GM23338 (cell line): Measurements from ENCODE around the gene PPP1CA. TPM values are rescaled to one million over a fixed set of nuclear protein-coding genes. Genes with fewer than 3 reads are reported as not detected.
A peak's percentile ranks its signal among the peaks of the same experiment; 100 is the strongest.

Experiments
- ATAC-seq: fragments of 200-7000 bp; cut with Tn5 transposase; 3 replicates; pipeline ENCODE4 v1.9.1; 2020
- DNase-seq: peaks from one replicate; pipeline ENCODE4 v3.0.0-alpha.2; 2015; ENCODE audit warnings: low spot score
- H2AFZ ChIP-seq: fragments of 200-600 bp; sonication (generic); 2 replicates; pipeline ENCODE4 v1.8.0; 2016; ENCODE audit warnings: antibody characterized with exemption, mild to moderate bottlenecking, moderate library complexity
- H3F3A ChIP-seq: fragments of 200-600 bp; sonication (generic); replicated peaks from 2 replicates; pipeline ENCODE4 v1.8.0; 2017; ENCODE audit warnings: antibody characterized with exemption, mixed run types, low read depth
- H3K27ac ChIP-seq: fragments of 200-600 bp; sonication (generic); 2 replicates; pipeline ENCODE4 v1.6.1; 2016; ENCODE audit warnings: low read depth
- H3K27me3 ChIP-seq: fragments of 200-600 bp; sonication (generic); 2 replicates; pipeline ENCODE4 v1.8.0; 2016; ENCODE audit warnings: mild to moderate bottlenecking, mixed run types, moderate library complexity; ENCODE audit not compliant: insufficient read depth
- H3K36me3 ChIP-seq: fragments of 200-600 bp; sonication (generic); 2 replicates; pipeline ENCODE4 v1.8.0; 2016; ENCODE audit warnings: mild to moderate bottlenecking; ENCODE audit not compliant: insufficient read depth
- H3K4me1 ChIP-seq: fragments of 200-600 bp; sonication (generic); 2 replicates; pipeline ENCODE4 v1.8.0; 2016; ENCODE audit warnings: mild to moderate bottlenecking, moderate library complexity; ENCODE audit not compliant: insufficient read depth
- H3K4me2 ChIP-seq: fragments of 200-600 bp; sonication (generic); 2 replicates; pipeline ENCODE4 v1.7.1; 2017; ENCODE audit warnings: mixed run types
- H3K4me3 ChIP-seq: fragments of 200-600 bp; sonication (generic); 2 replicates; pipeline ENCODE4 v1.6.1; 2016; ENCODE audit warnings: mixed run types
- H3K79me2 ChIP-seq: fragments of 200-600 bp; sonication (generic); replicated peaks from 2 replicates; pipeline ENCODE4 v1.8.0; 2017; ENCODE audit warnings: mild to moderate bottlenecking; ENCODE audit not compliant: insufficient read depth
- H3K9me2 ChIP-seq: fragments of 200-600 bp; sonication (generic); 2 replicates; pipeline ENCODE4 v1.8.0; 2017; ENCODE audit not compliant: insufficient read depth
- H4K20me1 ChIP-seq: fragments of 200-600 bp; sonication (generic); replicated peaks from 2 replicates; pipeline ENCODE4 v1.8.0; 2017; ENCODE audit warnings: mild to moderate bottlenecking; ENCODE audit not compliant: insufficient read depth
- H3K27ac Mint-ChIP-seq: 2 replicates; pipeline ENCODE4 v1.8.0; 2020; ENCODE audit warnings: inconsistent platforms, mild to moderate bottlenecking, moderate library complexity, mixed read lengths
- H3K27me3 Mint-ChIP-seq: 3 replicates; pipeline ENCODE4 v1.8.0; 2022; ENCODE audit warnings: low read depth, mild to moderate bottlenecking, moderate library complexity, mixed read lengths, inconsistent platforms; ENCODE audit not compliant: insufficient read depth, poor library complexity
- H3K36me3 Mint-ChIP-seq: 3 replicates; pipeline ENCODE4 v1.8.0; 2021; ENCODE audit warnings: low read depth, mild to moderate bottlenecking, inconsistent platforms, moderate library complexity, mixed read lengths
- H3K4me1 Mint-ChIP-seq: 3 replicates; pipeline ENCODE4 v1.8.0; 2020; ENCODE audit warnings: mild to moderate bottlenecking, inconsistent platforms, mixed read lengths
- H3K4me3 Mint-ChIP-seq: 3 replicates; pipeline ENCODE4 v1.8.0; 2021; ENCODE audit warnings: moderate library complexity, mild to moderate bottlenecking, inconsistent platforms, mixed read lengths
- H3K9me3 Mint-ChIP-seq: 3 replicates; pipeline ENCODE4 v1.8.0; 2020; ENCODE audit warnings: moderate library complexity, mild to moderate bottlenecking, inconsistent platforms, mixed read lengths
- CREB1 ChIP-seq: fragments of 250-450 bp; sonication (Bioruptor Pico); IDR thresholded peaks from 2 replicates; pipeline ENCODE4 v1.5.0; 2020; ENCODE audit warnings: low read depth, mild to moderate bottlenecking, moderate library complexity
- EZH2 ChIP-seq: fragments of 200-600 bp; sonication (generic); IDR thresholded peaks from one replicate; pipeline ENCODE4 v1.8.0; 2017; ENCODE audit warnings: antibody characterized with exemption, mild to moderate bottlenecking, low read depth; ENCODE audit not compliant: unreplicated experiment
- EZH2phosphoT487 ChIP-seq: fragments of 200-600 bp; sonication (generic); IDR thresholded peaks from one replicate; pipeline ENCODE4 v1.8.1; 2018; ENCODE audit warnings: antibody characterized with exemption; ENCODE audit not compliant: unreplicated experiment
- JUNB ChIP-seq: IDR thresholded peaks from one replicate; pipeline ENCODE4 v1.6.1; 2016; ENCODE audit warnings: antibody characterized with exemption; ENCODE audit not compliant: unreplicated experiment
- NANOG ChIP-seq: IDR thresholded peaks from 2 replicates; pipeline ENCODE4 v1.6.1; 2016; ENCODE audit warnings: antibody characterized with exemption, borderline replicate concordance
- POLR2AphosphoS5 ChIP-seq: IDR thresholded peaks from 2 replicates; pipeline ENCODE4 v1.6.1; 2016; ENCODE audit warnings: antibody characterized with exemption, low read depth
- STAT1 ChIP-seq: IDR thresholded peaks from one replicate; pipeline ENCODE4 v1.6.1; 2016; ENCODE audit warnings: antibody characterized with exemption; ENCODE audit not compliant: unreplicated experiment
- ZNF114 ChIP-seq: fragments of 250-450 bp; sonication (Bioruptor Pico); IDR thresholded peaks from 2 replicates; pipeline ENCODE4 v1.5.0; 2020; ENCODE audit warnings: mild to moderate bottlenecking, moderate library complexity
- ZNF331 ChIP-seq: fragments of 250-450 bp; sonication (Bioruptor Pico); IDR thresholded peaks from 2 replicates; pipeline ENCODE4 v1.5.0; 2020; ENCODE audit warnings: low read depth, mild to moderate bottlenecking, moderate library complexity
- polyA plus RNA-seq: library from polyadenylated mRNA; unstranded; fragments of >200 nt; fragmentation: Nextera tagmentation; extraction: Ambion mirVana; gene quantifications from 2 replicates; pipeline ENCODE4 v1.2.1, GENCODE V29; 2016
- total RNA-seq: library from RNA; depleted of rRNA; stranded (reverse); fragments of >200 nt; shearing (Covaris generic); gene quantifications from 2 replicates; pipeline ENCODE4 v1.2.3, GENCODE V29; 2014
- TF ChIP-seq, protein P1 (sequence below), 2 experiments: fragments of 200-600 bp in 1 of 2; sonication (generic) in 1 of 2; conservative IDR thresholded peaks; 2 replicates each; pipeline versions ENCODE4 v1.5.1 to v1.6.1; 2016 to 2017; ENCODE audit warnings: antibody characterized with exemption in 2 of 2, low read depth in 2 of 2, mild to moderate bottlenecking in 2 of 2, moderate library complexity in 1 of 2
- TF ChIP-seq, protein P2 (sequence below): IDR thresholded peaks from 2 replicates; pipeline ENCODE4 v1.6.1; 2016; ENCODE audit warnings: antibody characterized with exemption
- TF ChIP-seq, protein P3 (sequence below): IDR thresholded peaks from one replicate; pipeline ENCODE4 v1.6.1; 2018; ENCODE audit warnings: antibody characterized with exemption; ENCODE audit not compliant: unreplicated experiment

The PPP1CA gene
- total and polyA plus RNA-seq, 2 experiments from 2014 or later = 217 to 237 TPM

DNA sequence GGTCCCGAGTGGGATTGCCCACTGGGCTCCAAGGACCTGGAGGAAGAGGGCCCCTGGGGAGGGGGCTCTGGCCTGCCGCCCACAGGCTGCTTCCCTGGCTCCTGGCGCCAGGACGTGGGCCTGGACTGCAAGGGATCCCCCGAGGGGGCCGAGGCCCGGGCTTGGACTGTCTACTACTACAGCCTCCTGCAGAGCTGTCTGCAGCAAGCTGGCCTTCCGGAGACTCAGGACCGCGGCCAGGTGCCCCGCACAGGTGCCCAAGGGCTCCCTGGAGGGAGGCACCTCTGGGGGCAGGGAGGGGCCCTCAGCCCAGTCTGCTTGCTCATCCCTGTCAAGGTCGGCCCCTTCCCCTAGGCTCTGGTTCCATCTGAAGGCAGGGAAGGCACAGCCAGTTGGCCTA lies 15.8 kb upstream of the PPP1CA start:
- no peak for DNase-seq
- no peak overlapping the region for H3K27ac Mint-ChIP-seq

DNA sequence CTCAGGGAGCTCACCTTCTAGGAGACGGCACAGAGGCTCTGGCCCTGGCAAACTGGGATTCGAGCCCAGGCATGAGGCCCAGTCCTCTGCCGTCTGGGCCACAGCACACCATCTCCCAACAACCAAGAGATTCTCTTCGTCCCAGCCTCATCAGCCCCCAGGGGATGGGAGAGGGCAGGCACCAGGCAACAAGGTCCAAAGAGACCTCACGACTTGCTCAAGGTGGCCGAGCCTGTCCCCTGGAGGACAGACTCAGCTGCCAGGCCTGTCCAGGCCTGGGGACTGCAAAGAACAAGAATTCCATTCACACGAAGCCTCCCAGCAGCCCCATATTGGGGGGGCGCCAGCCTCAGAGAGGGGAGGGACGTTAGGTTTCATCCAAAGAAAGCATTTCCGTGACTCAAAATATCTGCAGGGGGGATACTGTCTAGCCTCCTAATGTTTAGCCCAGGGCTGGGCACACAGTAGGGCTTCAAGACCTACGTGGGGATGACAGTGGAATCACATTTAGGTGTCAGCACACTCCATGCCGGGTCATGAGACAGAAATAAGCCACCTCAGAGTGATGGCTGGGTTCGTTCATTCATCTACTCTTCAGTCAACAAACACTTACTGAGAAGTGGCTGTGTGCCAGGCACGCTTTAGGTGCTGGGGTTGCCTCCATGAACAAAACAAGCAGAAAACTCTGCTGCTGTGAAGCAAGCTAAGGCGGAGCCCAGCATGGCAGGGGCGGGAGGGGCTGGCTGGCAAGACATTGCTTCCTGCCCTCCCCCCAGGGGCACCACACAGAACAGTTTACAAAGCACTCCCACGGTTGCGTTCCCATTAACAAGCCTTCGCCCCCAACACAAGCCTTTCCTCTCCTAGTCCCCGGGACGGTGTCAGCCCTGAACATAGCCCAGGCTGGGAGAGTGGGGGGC lies 15.0 kb upstream of the PPP1CA start:
- Histone ChIP-seq H3K79me2 (no peaks in the 10 kb centered on the region), H3K27me3 (peaks cover 16% of the 10 kb centered on the region; the same call in 1 of the 2 replicates), H3K4me1 (peaks cover 15% of the 10 kb centered on the region; the same call in 1 of the 2 replicates), H3K9me2 (no peaks in the 10 kb centered on the region), H2AFZ (no peak overlapping the region), H3K4me2 (peak overlapping the region; percentile 79; the same call in 1 of the 2 replicates), H4K20me1 (no peaks in the 10 kb centered on the region), H3K36me3 (no peaks in the 10 kb centered on the region), H3K4me3 (peak overlapping the region; percentile 55; the same call in 1 of the 2 replicates), H3K27ac (no peak overlapping the region), H3F3A (no peaks in the 10 kb centered on the region)
- peak overlapping the region; percentile 58 for H3K4me3 Mint-ChIP-seq
- ATAC-seq = no peak
- peaks cover 13% of the 10 kb centered on the region for H3K4me1 Mint-ChIP-seq
- H3K36me3 Mint-ChIP-seq = no peaks in the 10 kb centered on the region
- H3K27me3 Mint-ChIP-seq = peaks cover 27% of the 10 kb centered on the region
- H3K27ac Mint-ChIP-seq = no peak overlapping the region
- H3K9me3 Mint-ChIP-seq = no peaks in the 10 kb centered on the region
- DNase-seq = peak; percentile 36
- TF ChIP-seq, protein P1, sequence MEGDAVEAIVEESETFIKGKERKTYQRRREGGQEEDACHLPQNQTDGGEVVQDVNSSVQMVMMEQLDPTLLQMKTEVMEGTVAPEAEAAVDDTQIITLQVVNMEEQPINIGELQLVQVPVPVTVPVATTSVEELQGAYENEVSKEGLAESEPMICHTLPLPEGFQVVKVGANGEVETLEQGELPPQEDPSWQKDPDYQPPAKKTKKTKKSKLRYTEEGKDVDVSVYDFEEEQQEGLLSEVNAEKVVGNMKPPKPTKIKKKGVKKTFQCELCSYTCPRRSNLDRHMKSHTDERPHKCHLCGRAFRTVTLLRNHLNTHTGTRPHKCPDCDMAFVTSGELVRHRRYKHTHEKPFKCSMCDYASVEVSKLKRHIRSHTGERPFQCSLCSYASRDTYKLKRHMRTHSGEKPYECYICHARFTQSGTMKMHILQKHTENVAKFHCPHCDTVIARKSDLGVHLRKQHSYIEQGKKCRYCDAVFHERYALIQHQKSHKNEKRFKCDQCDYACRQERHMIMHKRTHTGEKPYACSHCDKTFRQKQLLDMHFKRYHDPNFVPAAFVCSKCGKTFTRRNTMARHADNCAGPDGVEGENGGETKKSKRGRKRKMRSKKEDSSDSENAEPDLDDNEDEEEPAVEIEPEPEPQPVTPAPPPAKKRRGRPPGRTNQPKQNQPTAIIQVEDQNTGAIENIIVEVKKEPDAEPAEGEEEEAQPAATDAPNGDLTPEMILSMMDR (conservative IDR thresholded peaks at IDR 0.05; ENCODE audit: low read depth in 2 of 2) = no peak
- TF ChIP-seq ZNF331 (CRISPR knock-in tag) = no peak
- no peak for TF ChIP-seq NANOG
- no peak for TF ChIP-seq JUNB
- no peak for TF ChIP-seq ZNF114 (CRISPR knock-in tag)
- TF ChIP-seq, protein P2, sequence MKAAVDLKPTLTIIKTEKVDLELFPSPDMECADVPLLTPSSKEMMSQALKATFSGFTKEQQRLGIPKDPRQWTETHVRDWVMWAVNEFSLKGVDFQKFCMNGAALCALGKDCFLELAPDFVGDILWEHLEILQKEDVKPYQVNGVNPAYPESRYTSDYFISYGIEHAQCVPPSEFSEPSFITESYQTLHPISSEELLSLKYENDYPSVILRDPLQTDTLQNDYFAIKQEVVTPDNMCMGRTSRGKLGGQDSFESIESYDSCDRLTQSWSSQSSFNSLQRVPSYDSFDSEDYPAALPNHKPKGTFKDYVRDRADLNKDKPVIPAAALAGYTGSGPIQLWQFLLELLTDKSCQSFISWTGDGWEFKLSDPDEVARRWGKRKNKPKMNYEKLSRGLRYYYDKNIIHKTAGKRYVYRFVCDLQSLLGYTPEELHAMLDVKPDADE = no peak
- TF ChIP-seq CREB1 = no peak
- no peak for TF ChIP-seq EZH2
- TF ChIP-seq EZH2phosphoT487 = no peak
- TF ChIP-seq POLR2AphosphoS5 = no peak
- TF ChIP-seq, protein P3, sequence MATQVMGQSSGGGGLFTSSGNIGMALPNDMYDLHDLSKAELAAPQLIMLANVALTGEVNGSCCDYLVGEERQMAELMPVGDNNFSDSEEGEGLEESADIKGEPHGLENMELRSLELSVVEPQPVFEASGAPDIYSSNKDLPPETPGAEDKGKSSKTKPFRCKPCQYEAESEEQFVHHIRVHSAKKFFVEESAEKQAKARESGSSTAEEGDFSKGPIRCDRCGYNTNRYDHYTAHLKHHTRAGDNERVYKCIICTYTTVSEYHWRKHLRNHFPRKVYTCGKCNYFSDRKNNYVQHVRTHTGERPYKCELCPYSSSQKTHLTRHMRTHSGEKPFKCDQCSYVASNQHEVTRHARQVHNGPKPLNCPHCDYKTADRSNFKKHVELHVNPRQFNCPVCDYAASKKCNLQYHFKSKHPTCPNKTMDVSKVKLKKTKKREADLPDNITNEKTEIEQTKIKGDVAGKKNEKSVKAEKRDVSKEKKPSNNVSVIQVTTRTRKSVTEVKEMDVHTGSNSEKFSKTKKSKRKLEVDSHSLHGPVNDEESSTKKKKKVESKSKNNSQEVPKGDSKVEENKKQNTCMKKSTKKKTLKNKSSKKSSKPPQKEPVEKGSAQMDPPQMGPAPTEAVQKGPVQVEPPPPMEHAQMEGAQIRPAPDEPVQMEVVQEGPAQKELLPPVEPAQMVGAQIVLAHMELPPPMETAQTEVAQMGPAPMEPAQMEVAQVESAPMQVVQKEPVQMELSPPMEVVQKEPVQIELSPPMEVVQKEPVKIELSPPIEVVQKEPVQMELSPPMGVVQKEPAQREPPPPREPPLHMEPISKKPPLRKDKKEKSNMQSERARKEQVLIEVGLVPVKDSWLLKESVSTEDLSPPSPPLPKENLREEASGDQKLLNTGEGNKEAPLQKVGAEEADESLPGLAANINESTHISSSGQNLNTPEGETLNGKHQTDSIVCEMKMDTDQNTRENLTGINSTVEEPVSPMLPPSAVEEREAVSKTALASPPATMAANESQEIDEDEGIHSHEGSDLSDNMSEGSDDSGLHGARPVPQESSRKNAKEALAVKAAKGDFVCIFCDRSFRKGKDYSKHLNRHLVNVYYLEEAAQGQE = no peak
- no peak for TF ChIP-seq STAT1

More for the DNA sequence above, 15.8 kb upstream of the PPP1CA start:
- Histone ChIP-seq H2AFZ (no peak overlapping the region), H3K27ac (no peak overlapping the region), H3K79me2 (no peaks in the 10 kb centered on the region), H3K4me1 (peaks cover 15% of the 10 kb centered on the region; the same call in 1 of the 2 replicates), H3K36me3 (no peaks in the 10 kb centered on the region), H3K27me3 (peaks cover 16% of the 10 kb centered on the region; the same call in 1 of the 2 replicates), H3K9me2 (no peaks in the 10 kb centered on the region), H3K4me2 (no peak overlapping the region), H3F3A (no peaks in the 10 kb centered on the region), H4K20me1 (no peaks in the 10 kb centered on the region), H3K4me3 (no peak overlapping the region)
- Mint-ChIP-seq H3K27me3 (peaks cover 23% of the 10 kb centered on the region), H3K9me3 (no peaks in the 10 kb centered on the region), H3K4me1 (peaks cover 13% of the 10 kb centered on the region), H3K36me3 (no peaks in the 10 kb centered on the region), H3K4me3 (no peak overlapping the region; the same call in 2 of the 3 replicates)
- ATAC-seq = no peak
- TF ChIP-seq EZH2 (no peak), EZH2phosphoT487 (no peak)
